ENCODE measurements around the gene TSPAN6.
A peak's percentile ranks its signal among the peaks of the same experiment; 100 is the strongest.

Gene TSPAN6

GRCh38 chrX:100677611-100678181 lies 41.1 kb upstream of the TSPAN6 start:
- peak; percentile 89 for DNase-seq (ENCODE audit: low read depth)
- TF ChIP-seq, protein P1, sequence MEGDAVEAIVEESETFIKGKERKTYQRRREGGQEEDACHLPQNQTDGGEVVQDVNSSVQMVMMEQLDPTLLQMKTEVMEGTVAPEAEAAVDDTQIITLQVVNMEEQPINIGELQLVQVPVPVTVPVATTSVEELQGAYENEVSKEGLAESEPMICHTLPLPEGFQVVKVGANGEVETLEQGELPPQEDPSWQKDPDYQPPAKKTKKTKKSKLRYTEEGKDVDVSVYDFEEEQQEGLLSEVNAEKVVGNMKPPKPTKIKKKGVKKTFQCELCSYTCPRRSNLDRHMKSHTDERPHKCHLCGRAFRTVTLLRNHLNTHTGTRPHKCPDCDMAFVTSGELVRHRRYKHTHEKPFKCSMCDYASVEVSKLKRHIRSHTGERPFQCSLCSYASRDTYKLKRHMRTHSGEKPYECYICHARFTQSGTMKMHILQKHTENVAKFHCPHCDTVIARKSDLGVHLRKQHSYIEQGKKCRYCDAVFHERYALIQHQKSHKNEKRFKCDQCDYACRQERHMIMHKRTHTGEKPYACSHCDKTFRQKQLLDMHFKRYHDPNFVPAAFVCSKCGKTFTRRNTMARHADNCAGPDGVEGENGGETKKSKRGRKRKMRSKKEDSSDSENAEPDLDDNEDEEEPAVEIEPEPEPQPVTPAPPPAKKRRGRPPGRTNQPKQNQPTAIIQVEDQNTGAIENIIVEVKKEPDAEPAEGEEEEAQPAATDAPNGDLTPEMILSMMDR (conservative IDR thresholded peaks at IDR 0.05; ENCODE audit: low read depth, low read length), result no peak
- no peak overlapping the region for H3K4me3 ChIP-seq (ENCODE audit: low read depth, low read length)

GRCh38 chrX:100674705-100675104 lies 38.1 kb upstream of the TSPAN6 start:
- no peak for DNase-seq (ENCODE audit: low read depth)
- TF ChIP-seq, protein P1 (conservative IDR thresholded peaks at IDR 0.05; ENCODE audit: low read depth, low read length), result no peak
- H3K4me3 ChIP-seq (ENCODE audit: low read depth, low read length), result no peak overlapping the region

DNA sequence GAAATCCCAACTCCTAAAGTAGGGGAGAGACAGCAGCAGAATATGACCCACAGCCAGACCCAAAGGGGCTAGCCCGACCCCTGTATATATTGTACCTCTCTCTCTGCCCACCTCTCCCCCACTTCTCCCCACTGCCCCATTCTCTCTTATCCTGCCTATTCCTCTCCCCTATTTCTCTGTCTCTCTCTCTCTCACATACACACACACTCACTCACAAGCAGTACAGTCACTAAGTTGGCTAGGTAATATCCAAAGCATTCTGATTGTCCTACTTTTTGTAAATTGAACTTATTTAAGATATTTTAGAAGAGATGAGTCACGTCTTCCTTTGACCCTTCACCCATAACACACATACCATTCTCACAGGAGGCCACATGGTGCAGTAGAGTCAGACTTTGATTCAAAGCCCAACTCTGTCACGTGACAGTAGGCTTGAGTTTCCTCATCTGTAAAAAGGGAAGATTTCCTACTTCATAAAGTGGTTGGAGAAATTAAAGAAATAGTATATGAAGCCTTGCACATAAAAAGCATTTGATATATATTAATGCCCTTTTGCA lies 36.9 kb upstream of the TSPAN6 start:
- H3K4me3 ChIP-seq (ENCODE audit: low read depth, low read length), result no peak overlapping the region
- peak; percentile 94 for DNase-seq (ENCODE audit: low read depth)
- TF ChIP-seq, protein P1 (conservative IDR thresholded peaks at IDR 0.05; ENCODE audit: low read depth, low read length), result no peak

- TF ChIP-seq, protein P1 (conservative IDR thresholded peaks at IDR 0.05; ENCODE audit: low read depth, low read length), result no peak
- no peak overlapping the region for H3K4me3 ChIP-seq (ENCODE audit: low read depth, low read length)
- DNase-seq (ENCODE audit: low read depth), result no peak
These were observed 36.4 kb upstream of the TSPAN6 start for GRCh38 chrX:100672966-100673365.

DNA sequence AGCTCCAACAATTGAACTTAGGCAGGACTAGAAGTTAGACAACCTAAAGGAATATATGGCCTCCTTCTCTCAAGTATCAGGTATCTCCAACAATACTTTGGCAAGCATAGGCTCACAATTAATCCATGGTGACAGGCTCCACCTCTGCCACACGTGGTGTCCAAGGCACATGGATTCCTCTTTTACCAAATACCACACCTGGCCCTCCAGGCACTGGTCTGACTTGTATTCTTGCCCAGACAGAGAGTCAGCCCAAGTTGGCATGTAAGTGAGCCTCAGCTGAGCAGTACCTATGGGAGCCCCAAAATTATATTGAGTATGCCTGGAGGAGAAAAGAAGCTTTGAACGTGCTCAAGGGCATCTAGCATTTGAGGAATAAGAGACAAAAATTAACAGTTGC lies 27.0 kb upstream of the TSPAN6 start:
- DNase-seq (ENCODE audit: low read depth), result no peak
- TF ChIP-seq, protein P1 (conservative IDR thresholded peaks at IDR 0.05; ENCODE audit: low read depth, low read length), result no peak
- no peak overlapping the region for H3K4me3 ChIP-seq (ENCODE audit: low read depth, low read length)

DNA sequence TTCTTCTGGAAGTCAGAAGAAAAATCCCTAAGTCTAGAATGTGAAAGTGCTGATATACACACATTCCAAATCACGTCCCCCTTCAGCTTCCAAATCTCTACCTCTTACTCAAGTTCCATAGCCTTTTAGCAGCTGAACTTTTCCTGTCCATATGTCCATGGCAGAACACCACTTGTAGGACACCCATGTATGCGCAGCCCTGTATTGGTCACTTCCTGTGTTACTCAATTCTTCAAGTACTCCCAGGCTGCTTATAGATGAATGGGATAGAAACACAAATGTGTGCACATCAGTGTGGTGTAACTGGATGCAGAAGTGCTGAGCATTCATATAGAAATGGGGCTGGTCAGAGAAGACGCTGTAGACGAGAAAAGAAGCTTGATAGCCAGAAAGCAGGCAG lies 26.2 kb upstream of the TSPAN6 start:
- TF ChIP-seq, protein P1 (conservative IDR thresholded peaks at IDR 0.05; ENCODE audit: low read depth, low read length), result no peak
- DNase-seq (ENCODE audit: low read depth), result peak; percentile 79
- H3K4me3 ChIP-seq (ENCODE audit: low read depth, low read length), result no peak overlapping the region

- no peak for DNase-seq (ENCODE audit: low read depth)
- H3K4me3 ChIP-seq (ENCODE audit: low read depth, low read length), result no peak overlapping the region
- TF ChIP-seq, protein P1 (conservative IDR thresholded peaks at IDR 0.05; ENCODE audit: low read depth, low read length), result no peak
These were observed 25.6 kb upstream of the TSPAN6 start for GRCh38 chrX:100662170-100662569.

Data from choroid plexus epithelial cell (primary cell).